AG04450 (cell line): ENCODE data around the gene MISP3. TPM values are rescaled to one million over a fixed set of nuclear protein-coding genes. Genes with fewer than 3 reads are reported as not detected.
"Not testable (repeated sequence)": the region's sequence is repeated elsewhere in the genome, so short reads cannot be mapped to it uniquely, and the experiment has no call there.

ENCODE experiments used
- CTCF ChIA-PET: fragments of 300-600, 350-600 bp; formaldehyde crosslinking; extraction: SDS; loops from one replicate; lab custom pipeline; 2022; ENCODE audit warnings: antibody characterized with exemption, inconsistent platforms; lab: Charles Lee
- POLR2A ChIA-PET: fragments of 350-600 bp; formaldehyde crosslinking; extraction: SDS; loops from one replicate; lab custom pipeline; 2021; ENCODE audit warnings: antibody characterized with exemption, inconsistent platforms; lab: Yijun Ruan, JAX
- DNase-seq: peaks from one replicate; pipeline ENCODE4 v3.0.0-alpha.2; 2011; ENCODE audit warnings: low read depth, low spot score
- H3K27ac ChIP-seq: one replicate; pipeline ENCODE4 v1.5.1; 2012; ENCODE audit warnings: low read depth, low read length, control low read depth
- H3K27me3 ChIP-seq: one replicate; pipeline ENCODE4 v1.6.0; 2012; ENCODE audit warnings: low read length; ENCODE audit not compliant: control insufficient read depth, insufficient read depth
- H3K4me3 ChIP-seq: 2 replicates; pipeline ENCODE4 v1.5.1; 2011; ENCODE audit warnings: mild to moderate bottlenecking, low read depth, low read length, control low read depth
- H3K9me3 ChIP-seq: 2 replicates; pipeline ENCODE4 v1.5.1; 2012; ENCODE audit warnings: low read length; ENCODE audit not compliant: control insufficient read depth, insufficient read depth
- polyA plus RNA-seq: library from polyadenylated mRNA; depleted of rRNA; stranded (reverse); fragments of >200 nt; gene quantifications from 2 replicates; pipeline ENCODE4 v1.2.3, GENCODE V29; 2011
- TF ChIP-seq, protein P1 (sequence below): IDR thresholded peaks from 2 replicates; pipeline ENCODE4 v1.5.1; 2011; ENCODE audit warnings: low read depth, low read length, control low read depth, inconsistent platforms

Gene MISP3
- polyA plus RNA-seq, 1 experiment, result 0.27 TPM

DNA sequence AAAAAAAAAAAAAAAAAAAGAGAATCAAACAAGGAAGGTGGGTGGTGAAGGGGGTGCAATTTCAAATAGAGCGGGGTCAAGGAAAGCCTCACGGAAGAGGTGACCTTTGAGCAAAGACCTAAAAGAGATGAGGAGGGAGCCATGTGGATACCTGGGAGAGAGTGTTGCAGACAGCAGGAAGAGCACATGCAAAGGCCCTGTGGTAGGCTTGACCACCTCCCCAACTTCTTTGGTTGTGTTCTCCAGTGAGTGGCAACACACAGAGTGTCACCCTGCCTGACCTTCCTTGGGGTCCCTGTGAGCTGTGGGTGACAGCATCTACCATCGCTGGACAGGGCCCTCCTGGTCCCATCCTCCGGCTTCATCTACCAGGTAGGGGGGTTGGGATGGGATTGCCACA, 22.1 kb upstream of the MISP3 start:
- TF ChIP-seq, protein P1, sequence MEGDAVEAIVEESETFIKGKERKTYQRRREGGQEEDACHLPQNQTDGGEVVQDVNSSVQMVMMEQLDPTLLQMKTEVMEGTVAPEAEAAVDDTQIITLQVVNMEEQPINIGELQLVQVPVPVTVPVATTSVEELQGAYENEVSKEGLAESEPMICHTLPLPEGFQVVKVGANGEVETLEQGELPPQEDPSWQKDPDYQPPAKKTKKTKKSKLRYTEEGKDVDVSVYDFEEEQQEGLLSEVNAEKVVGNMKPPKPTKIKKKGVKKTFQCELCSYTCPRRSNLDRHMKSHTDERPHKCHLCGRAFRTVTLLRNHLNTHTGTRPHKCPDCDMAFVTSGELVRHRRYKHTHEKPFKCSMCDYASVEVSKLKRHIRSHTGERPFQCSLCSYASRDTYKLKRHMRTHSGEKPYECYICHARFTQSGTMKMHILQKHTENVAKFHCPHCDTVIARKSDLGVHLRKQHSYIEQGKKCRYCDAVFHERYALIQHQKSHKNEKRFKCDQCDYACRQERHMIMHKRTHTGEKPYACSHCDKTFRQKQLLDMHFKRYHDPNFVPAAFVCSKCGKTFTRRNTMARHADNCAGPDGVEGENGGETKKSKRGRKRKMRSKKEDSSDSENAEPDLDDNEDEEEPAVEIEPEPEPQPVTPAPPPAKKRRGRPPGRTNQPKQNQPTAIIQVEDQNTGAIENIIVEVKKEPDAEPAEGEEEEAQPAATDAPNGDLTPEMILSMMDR, result no peak
- Histone ChIP-seq H3K27me3 (no peaks in the 10 kb centered on the region), H3K4me3 (no peak overlapping the region), H3K9me3 (peaks cover 10% of the 10 kb centered on the region), H3K27ac (no peak overlapping the region)
- ChIA-PET CTCF (interaction anchor here (0.6 to 1.7 kb wide), 4 partner anchors 8 to 45 kb away, joined by 3 to 7 read pairs (median 3); no protein-coding TSS in a partner anchor), POLR2A (no interaction called here)
- no peak for DNase-seq

DNA sequence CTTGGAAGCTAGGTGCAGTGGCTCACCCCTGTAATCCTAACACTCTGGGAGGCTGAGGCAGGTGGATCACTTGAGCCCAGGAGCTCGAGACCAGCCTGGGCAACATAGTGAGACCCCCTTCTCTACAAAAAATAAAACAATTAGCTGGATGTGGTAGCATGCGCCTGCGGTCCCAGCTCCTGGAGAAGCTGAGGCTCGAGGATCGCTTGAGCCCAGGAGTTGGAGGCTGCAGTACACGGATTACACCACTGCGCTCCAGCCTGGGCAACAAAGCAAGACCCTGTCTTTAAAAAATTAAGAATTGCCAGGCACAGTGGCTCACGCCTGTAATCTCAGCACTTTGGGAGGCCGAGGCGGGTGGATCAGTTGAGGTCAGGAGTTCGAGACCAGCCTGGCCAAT, 21.6 kb upstream of the MISP3 start:
- peaks cover 10% of the 10 kb centered on the region for H3K9me3 ChIP-seq
- POLR2A ChIA-PET, H3K4me3 ChIP-seq, DNase-seq, H3K27me3 ChIP-seq, H3K27ac ChIP-seq: not testable (repeated sequence)
- CTCF ChIA-PET, result interaction anchor here (1.1 to 1.7 kb wide), 2 partner anchors 8 to 9 kb away, joined by 3 to 7 read pairs; no protein-coding TSS in a partner anchor

DNA sequence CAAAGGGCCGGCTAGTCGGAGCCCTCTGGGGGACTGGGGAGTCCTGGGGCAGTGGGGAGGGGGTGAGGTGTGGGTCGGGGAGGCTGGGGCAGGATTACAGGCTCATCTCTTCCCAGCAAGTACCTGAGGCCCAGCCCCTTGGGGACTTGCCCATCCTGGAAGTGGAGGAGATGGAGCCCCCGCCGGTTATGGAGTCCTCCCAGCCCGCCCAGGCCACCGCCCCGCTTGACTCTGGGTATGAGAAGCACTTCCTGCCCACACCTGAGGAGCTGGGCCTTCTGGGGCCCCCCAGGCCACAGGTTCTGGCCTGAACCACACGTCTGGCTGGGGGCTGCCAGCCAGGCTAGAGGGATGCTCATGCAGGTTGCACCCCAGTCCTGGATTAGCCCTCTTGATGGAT, 20.6 kb upstream of the MISP3 start:
- Histone ChIP-seq H3K27ac (no peak overlapping the region), H3K4me3 (no peak overlapping the region), H3K27me3 (no peaks in the 10 kb centered on the region), H3K9me3 (peaks cover 10% of the 10 kb centered on the region)
- no peak for DNase-seq
- ChIA-PET CTCF (interaction anchor here (1.1 kb wide), 1 partner anchor 10 kb away, joined by 3 read pairs; no protein-coding TSS in a partner anchor), POLR2A (no interaction called here)
- TF ChIP-seq, protein P1, result no peak

DNA sequence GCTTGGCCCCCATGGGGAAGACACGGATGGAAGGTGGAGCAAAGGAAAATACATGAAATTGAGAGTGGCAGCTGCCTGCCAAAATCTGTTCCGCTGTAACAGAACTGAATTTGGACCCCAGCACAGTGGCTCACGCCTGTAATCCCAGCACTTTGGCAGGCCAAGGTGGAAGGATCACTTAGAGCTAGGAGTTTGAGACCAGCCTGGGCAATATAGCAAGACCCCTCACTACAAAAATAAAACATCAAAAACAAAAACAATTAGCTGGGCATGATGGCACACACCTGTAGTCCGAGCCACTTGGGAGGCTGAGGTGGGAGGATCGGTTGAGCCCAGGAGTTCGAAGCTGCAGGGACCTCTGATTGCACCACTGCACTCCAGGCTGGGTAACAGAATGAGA, 20.1 kb upstream of the MISP3 start:
- DNase-seq, result no peak
- peaks cover 10% of the 10 kb centered on the region for H3K9me3 ChIP-seq
- ChIA-PET CTCF (interaction anchor here (0.9 to 1.2 kb wide), 4 partner anchors 9 to 63 kb away, joined by 3 to 4 read pairs (median 3); partner anchors contain the start of genes IL27RA and PALM3), POLR2A (no interaction called here)
- H3K27me3 ChIP-seq, result no peaks in the 10 kb centered on the region
- no peak overlapping the region for H3K27ac ChIP-seq
- no peak overlapping the region for H3K4me3 ChIP-seq
- TF ChIP-seq, protein P1, result no peak

DNA sequence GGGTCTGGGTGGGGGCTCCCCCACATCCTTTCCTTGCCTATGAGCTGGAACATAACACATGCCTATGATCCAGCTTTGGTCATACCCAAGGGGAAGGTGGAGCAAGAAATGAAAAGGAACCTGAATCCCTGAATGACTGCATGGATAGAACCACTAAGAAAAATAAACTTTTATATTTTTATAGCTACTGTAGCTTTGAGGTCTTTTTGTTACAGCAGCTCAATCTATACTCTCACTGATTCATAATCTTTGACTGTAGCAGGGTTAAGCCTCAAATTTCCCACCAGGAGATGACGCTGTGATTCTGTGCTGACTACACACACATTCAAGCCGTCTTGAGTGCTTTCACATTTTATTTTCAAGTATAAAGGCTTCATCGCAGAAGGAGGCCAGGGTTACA, 19.6 kb upstream of the MISP3 start:
- TF ChIP-seq, protein P1, result no peak
- H3K27ac ChIP-seq, result no peak overlapping the region
- DNase-seq, result no peak
- H3K4me3 ChIP-seq, result no peak overlapping the region
- peaks cover 10% of the 10 kb centered on the region for H3K9me3 ChIP-seq
- CTCF ChIA-PET, result interaction anchor here (0.9 to 1.2 kb wide), 4 partner anchors 9 to 62 kb away, joined by 3 to 4 read pairs (median 3); partner anchors contain the start of genes IL27RA and PALM3
- H3K27me3 ChIP-seq, result no peaks in the 10 kb centered on the region
- POLR2A ChIA-PET, result no interaction called here
